ENCODE results near the gene DYNC1LI2.

The DYNC1LI2 gene

DNA sequence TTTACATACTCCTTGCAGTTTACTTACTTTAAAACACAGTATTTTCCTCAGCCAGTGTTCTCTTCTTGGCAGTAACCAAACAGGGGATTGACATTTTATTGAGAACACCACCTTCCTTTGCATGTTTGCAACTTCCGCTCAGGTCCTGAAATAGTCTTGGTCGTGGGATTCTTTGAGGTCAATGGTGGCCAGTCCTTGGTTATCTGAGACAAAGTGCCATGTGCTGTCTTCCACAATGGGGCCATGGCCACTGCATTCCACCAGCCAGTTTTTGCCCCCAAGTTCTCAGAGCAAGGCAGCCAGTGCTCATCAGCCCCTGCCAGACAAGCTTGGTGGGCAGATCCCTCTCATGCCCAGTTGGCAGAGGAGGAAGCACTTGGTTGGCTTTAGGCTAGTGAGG lies 77.7 kb downstream of the DYNC1LI2 start:
- no peak for ATAC-seq

More for the DNA sequence above, 77.7 kb downstream of the DYNC1LI2 start:
- Mint-ChIP-seq H3K36me3 (no peaks in the 10 kb centered on the region), H3K4me1 (no peaks in the 10 kb centered on the region), H3K27ac (no peak overlapping the region), H3K9me3 (no peaks in the 10 kb centered on the region), H3K4me3 (no peak overlapping the region), H3K27me3 (no peaks in the 10 kb centered on the region)
